RWPE2 (cell line): ENCODE data around the gene CSNK2A3.

ENCODE experiments used
- ATAC-seq: fragments of 200-7000 bp; cut with Tn5 transposase; 3 replicates; pipeline ENCODE4 v1.9.1; 2021; ENCODE audit warnings: low read depth
- DNase-seq: peaks from one replicate; pipeline ENCODE4 v3.0.0-alpha.2; 2020; ENCODE audit warnings: low spot score
- H3K27ac ChIP-seq: fragments of 450-650 bp; 2 replicates; pipeline ENCODE4 v1.5.1; 2017; ENCODE audit warnings: mild to moderate bottlenecking; ENCODE audit not compliant: poor library complexity, severe bottlenecking
- H3K27me3 ChIP-seq: fragments of 250-450 bp; sonication (Bioruptor Pico); 2 replicates; pipeline ENCODE4 v1.5.1; 2021; ENCODE audit warnings: mild to moderate bottlenecking, moderate library complexity; ENCODE audit not compliant: insufficient read depth, poor library complexity, severe bottlenecking
- H3K36me3 ChIP-seq: fragments of 250-450 bp; sonication (Bioruptor Pico); 2 replicates; pipeline ENCODE4 v1.5.1; 2020; ENCODE audit warnings: low read depth, mild to moderate bottlenecking, moderate library complexity
- H3K4me1 ChIP-seq: fragments of 250-450 bp; sonication (Bioruptor Pico); 2 replicates; pipeline ENCODE4 v1.5.1; 2021; ENCODE audit warnings: mild to moderate bottlenecking, moderate library complexity; ENCODE audit not compliant: insufficient read depth, poor library complexity, severe bottlenecking
- H3K4me3 ChIP-seq: fragments of 250-450 bp; sonication (Bioruptor Pico); 2 replicates; pipeline ENCODE4 v1.5.1; 2021; ENCODE audit warnings: mild to moderate bottlenecking, moderate library complexity; ENCODE audit not compliant: severe bottlenecking
- H3K9me3 ChIP-seq: fragments of 250-450 bp; sonication (Bioruptor Pico); 2 replicates; pipeline ENCODE4 v1.5.1; 2021; ENCODE audit warnings: mild to moderate bottlenecking, moderate library complexity; ENCODE audit not compliant: severe bottlenecking
- CTCF ChIP-seq: fragments of 450-650 bp; IDR thresholded peaks from one replicate; pipeline ENCODE4 v1.5.1; 2017; ENCODE audit warnings: mild to moderate bottlenecking, moderate library complexity; ENCODE audit not compliant: poor library complexity, severe bottlenecking

CSNK2A3 gene

DNA sequence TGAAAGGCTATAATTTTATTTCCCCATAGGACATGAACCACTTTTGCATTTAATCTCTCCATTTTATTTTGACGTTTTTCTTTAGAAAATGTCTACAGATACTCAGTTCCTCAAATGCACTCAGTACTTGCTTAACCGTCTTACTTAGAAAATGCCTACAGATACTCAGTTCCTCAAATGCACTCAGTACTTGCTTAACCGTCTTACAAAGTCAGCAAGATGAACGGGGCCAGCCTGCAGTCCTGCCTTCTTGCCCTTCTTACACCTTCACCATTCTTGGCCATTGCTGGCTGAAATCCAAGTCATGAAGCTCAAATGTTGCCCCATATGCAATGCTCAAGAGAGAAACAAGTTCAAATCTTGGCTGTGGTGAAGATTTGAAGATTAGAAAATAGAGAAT, 34.1 kb downstream of the CSNK2A3 start:
- Histone ChIP-seq H3K27me3 (no peaks in the 10 kb centered on the region), H3K27ac (no peak overlapping the region)
- TF ChIP-seq CTCF: no peak

GRCh38 chr11:11318461-11318860, 34.6 kb downstream of the CSNK2A3 start:
- H3K36me3 ChIP-seq: no peaks in the 10 kb centered on the region
- no peak for TF ChIP-seq CTCF
- H3K27me3 ChIP-seq: no peaks in the 10 kb centered on the region
- ATAC-seq (no peak), DNase-seq (no peak)
- H3K9me3 ChIP-seq: no peaks in the 10 kb centered on the region
- H3K27ac ChIP-seq: no peak overlapping the region
- peaks cover 6% of the 10 kb centered on the region for H3K4me1 ChIP-seq
- H3K4me3 ChIP-seq: no peak overlapping the region

More for the DNA sequence above, 34.1 kb downstream of the CSNK2A3 start:
- peaks cover 1% of the 10 kb centered on the region for H3K4me1 ChIP-seq
- no peaks in the 10 kb centered on the region for H3K9me3 ChIP-seq
- H3K36me3 ChIP-seq: no peaks in the 10 kb centered on the region
- H3K4me3 ChIP-seq: no peak overlapping the region
- DNase-seq (no peak), ATAC-seq (no peak)

- DNase-seq (no peak), ATAC-seq (no peak)
- peaks cover 13% of the 10 kb centered on the region for H3K4me1 ChIP-seq
- H3K27me3 ChIP-seq: no peaks in the 10 kb centered on the region
- no peak overlapping the region for H3K27ac ChIP-seq
- no peak overlapping the region for H3K4me3 ChIP-seq
- no peak for TF ChIP-seq CTCF
- H3K36me3 ChIP-seq: no peaks in the 10 kb centered on the region
- no peaks in the 10 kb centered on the region for H3K9me3 ChIP-seq
Measured at GRCh38 chr11:11316651-11317230, 36.3 kb downstream of the CSNK2A3 start.

DNA sequence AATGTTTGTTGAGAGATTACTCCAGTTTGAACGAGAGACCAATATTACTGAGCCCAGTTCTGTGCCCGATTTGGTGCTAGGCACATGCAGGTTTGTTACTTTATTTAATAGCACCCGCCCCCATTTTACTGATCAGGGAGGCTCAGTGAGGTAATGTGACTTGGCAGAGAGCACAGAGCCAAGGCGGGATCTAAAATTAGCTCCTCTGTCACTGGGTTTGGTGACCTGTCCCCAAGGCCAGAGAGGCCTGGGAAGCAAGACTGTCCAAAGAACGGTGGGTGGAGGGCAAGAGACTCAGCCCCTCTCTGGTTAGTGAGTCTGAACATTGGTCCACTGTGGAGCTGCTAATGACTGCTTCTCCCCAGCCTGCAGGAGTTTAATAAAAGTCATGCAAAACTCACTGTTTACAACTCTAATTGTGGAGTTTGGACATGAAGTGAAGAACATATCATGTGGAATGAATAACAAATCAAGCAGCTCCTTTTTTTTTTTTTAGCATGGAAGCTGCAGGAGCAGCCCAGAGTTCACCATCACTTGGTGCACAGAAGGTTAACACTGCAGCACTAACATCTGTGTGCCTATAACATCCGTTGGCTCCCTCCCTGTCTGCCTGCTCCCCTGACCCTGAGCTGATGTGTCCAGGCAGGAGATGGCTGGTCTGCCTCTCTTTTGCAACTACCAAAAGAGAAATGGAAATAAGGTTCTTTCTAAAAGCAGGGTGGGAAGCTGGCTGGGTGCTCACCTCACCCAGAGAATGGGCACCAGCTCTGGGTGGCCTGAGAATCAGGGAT, 39.0 kb downstream of the CSNK2A3 start:
- no peak for TF ChIP-seq CTCF
- ATAC-seq: no peak
- no peak overlapping the region for H3K4me3 ChIP-seq

DNA sequence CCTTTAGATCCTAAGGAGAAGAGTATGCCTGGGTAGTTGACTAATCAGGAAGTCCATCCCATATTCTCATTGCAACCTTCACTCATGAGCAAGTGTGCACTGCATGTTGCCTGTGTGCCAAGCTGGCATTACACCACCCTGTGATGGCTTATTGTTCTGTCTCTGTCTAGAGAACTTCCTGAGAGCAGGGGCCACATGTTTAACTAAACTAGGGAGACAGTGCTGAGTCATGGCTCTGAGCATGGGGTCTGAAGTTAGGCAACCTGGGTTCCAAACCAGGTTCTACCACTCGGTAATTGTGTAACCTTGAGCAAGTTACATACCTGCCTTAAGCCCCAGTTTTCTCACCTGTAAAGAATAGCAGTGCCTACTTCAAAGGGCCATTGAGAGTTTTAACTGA, 39.6 kb downstream of the CSNK2A3 start:
- peak overlapping the region; percentile 88 for H3K27ac ChIP-seq
- H3K27me3 ChIP-seq: no peaks in the 10 kb centered on the region
- TF ChIP-seq CTCF: no peak
- ATAC-seq: peak; percentile 99
- H3K4me1 ChIP-seq: peaks cover 13% of the 10 kb centered on the region
- H3K4me3 ChIP-seq: no peak overlapping the region
- H3K36me3 ChIP-seq: no peaks in the 10 kb centered on the region
- H3K9me3 ChIP-seq: no peaks in the 10 kb centered on the region
- peak; percentile 79 for DNase-seq

More for the DNA sequence above, 39.0 kb downstream of the CSNK2A3 start:
- Histone ChIP-seq H3K27me3 (no peaks in the 10 kb centered on the region), H3K9me3 (no peaks in the 10 kb centered on the region), H3K4me1 (peaks cover 13% of the 10 kb centered on the region), H3K36me3 (no peaks in the 10 kb centered on the region), H3K27ac (peak overlapping the region; percentile 88)
- no peak for DNase-seq
